Activated CD8-positive, alpha-beta memory T cell treated with anti-CD3 and anti-CD28 coated beads, Interleukin-2, amount 50 U/mL, for 24 hours (primary cell): ENCODE data around the gene APEH.

Experiments used
- DNase-seq: peaks from one replicate; pipeline ENCODE4 v3.0.0-alpha.2; 2020; ENCODE audit errors: extremely low read depth

Gene APEH

DNA sequence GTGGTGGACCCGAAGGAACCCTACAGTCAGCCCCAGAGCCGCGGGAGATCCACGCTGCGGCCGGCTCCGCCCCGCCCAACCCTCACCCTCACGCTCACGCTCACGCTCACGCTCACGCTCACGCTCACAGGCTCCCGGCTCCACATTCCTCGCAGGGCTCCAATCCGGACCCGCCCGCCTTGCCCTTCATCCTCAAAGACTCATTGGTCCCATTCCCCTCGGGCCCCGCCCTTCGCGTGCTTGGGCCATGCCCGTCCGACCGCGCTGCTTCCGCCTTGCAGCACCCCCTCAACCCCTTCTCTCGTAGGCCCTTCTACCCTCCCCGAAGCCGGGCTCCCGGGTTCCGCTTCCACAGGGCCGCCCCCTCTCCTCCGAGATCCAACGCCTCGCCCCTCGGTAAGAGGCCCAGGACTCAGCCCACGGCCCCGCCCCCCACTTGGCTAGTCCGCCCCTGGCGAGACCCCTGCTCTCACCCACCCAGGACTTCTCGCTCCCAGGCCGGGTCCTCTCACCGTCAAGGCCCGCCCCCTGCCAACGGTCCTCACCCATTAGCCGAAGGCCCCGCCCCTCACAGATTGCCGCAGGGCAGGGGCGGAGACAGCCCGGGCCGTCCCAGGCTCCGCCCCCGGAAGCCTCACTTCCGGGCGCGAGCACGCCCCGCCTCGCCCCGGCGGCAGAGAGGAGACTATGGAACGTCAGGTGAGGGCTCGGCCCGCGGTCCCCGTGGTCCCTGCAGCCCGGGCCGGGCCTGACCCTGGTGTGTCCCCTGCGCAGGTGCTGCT lies at the start of gene APEH:
TSS of gene APEH (plus strand) at position 637 of the 782 bp plus-strand sequence. CDS start at position 688, 51 bp downstream.
- DNase-seq, result peak; percentile 95

DNA sequence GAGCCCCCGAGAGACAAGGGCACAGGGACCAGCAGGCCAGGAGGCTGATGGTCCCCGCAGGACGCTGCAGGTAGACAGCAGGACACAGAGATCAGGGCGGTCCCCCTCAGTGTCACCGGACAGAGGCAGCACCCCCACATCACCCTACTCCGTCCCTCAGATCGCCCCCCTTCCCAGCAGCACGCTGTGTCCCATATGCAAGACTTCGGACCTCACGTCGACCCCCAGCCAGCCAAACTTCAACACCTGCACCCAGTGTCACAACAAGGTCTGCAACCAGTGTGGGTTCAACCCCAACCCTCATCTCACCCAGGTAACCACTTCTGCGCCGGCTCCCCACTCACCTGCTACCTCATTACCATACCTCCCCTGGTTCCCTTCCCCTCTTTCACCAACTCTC lies 49.1 kb upstream of the APEH start:
- DNase-seq, result no peak

DNA sequence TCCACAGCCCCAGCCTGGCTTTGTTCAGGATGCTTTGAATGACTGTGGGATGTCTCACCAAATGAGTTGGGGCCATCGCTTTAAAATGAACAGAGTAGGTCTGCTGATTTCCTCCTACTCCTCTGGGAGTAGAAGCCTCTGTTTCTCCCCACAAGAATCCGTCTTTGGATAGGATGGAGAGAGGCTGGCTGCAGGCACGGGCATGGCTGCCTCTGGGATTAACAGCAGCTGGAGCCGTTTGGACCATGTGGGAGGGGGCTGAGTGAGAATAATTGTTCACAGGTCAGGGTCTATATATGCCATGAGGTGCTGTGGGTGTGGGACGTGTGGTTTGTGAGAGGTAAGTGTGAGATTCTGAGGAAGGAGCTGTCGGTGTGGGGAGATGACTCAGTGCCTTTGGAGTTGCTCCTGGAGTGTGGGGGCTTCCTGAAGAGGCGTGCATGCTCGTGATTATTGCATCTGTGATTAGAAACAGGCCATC lies 48.0 kb upstream of the APEH start:
- no peak for DNase-seq

DNA sequence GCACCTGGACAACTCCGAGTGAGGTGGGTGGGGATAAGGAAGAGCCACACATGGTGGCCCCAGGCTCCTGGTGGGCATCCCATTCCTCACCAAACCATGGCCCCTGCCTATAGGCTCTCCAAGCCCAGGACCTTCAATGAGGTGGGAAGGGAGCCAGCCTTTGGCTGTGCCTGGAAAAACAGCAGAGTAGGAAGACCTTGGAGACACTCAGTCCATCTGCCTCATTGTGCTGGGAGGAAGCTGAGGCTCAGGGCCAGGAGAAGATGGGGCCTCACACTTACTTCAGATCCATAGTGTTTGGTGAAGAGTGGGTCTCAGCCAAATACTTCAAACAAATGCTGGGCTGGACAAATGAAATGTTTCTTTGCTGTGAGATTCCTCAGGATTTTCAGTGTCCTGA lies 47.4 kb upstream of the APEH start:
- no peak for DNase-seq

DNA sequence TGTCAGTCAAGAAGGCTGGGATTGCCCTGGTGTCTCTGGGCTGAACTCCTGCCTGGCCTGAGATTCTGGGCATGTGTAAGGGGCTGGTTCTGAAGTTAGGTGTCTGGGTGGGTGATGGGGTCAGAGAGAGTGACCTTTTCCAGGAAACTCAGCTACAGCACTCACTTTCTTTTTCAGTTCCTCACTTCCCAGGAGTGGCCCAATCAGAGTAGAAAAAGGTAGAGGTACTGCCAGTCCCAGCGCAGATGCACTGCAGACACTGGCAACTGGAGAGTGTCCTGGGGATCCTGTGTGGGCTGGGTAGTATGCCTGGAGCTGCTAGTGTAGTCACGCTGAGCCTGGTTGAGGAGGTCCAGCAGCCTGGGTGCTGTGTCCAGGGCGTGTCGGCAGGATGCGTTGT lies 46.5 kb upstream of the APEH start:
- DNase-seq, result no peak

DNA sequence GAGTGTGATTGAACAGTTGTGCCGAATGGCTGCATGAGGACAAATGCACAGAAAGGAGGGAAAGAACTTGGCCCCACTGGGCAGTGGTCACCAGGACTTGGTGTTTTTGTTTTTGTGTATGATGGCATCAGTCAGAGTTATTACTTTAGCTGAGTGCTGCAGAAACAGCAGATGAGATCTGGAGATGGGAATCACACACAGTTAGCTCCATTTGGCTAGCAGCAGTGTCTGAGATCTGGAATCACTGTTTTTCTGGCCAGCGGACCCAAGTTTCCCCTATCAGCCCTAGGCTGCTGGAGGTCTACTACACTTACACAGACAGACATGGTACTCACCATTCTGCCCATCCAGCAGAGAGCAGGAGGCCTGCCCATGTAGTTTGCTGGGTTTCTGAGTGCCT lies 45.9 kb upstream of the APEH start:
- no peak for DNase-seq

DNA sequence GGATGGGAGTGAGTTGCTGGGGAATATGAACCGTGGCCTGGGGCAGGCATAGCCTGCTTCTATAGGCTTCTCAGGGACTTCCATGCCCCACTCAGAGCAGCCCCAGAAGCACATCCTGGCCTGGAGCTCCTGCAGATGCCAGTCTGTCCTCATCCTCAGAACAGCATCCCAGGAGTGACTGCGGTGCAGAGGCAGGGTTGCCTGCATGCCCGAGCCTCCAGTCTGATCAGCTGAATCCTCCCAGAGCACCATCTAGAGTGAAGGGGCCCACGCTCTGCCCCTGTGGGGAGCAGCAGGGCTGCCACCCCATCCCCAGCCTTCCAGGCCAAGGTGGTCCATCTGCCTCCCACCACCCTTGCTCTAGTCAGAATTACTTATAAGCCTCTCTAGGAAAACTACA lies 44.7 kb upstream of the APEH start:
- no peak for DNase-seq

DNA sequence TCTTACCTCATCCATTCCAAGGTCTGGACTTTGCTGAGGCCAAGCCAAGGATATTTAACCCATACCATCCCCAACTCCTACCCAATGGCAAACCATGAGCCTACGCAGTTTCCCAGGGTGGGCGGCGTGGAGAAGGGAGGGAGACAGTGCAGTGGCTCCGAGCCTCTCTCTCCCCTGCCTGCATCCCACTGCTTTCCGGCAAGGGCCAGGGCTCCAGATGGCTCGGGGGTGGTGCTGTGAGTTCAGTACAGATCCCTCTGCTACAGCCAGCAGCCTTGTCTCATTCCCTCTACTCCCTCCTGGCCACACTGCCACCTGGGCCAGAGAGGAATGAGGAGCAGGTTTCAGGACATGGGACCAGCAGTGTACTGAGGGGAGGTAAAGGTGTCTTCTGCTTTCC lies 44.3 kb upstream of the APEH start:
- no peak for DNase-seq

DNA sequence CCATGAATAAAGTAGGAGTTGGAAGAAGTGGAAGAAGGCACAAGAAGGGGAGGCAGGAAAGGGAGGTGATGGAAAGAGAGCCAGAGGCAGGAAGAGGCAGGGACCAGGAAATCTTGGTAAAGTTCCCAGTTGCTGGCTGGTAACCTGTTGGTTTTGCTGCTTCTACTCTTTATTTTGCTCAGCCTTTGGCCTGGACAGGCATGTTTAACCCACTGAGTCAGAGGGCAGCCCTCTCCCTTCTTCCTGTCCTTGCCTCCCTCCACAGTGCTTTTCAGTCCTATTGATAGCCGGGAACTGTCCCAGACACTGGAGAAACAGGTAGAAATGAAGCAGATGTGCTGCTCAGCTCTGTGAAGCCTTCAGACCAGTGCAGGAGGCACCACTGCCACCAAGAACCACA lies 43.4 kb upstream of the APEH start:
- DNase-seq, result no peak

DNA sequence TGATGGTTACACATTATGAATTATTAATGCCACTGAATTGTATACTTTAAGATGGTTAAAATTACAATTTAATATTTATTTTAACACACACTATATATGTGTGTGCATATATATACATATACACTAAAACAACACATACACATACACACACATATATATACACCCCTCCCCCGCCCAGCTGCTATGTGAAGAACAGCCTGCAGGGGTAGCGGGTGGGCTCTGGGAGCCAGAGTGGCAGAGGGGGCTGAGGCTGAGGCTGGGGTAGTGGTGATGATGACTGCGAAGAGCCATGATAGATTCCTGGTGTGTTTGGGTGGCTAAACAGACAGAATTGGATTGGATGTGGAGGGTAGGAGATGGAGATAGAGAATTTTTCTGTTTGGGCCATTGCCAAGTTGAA lies 39.4 kb upstream of the APEH start:
- DNase-seq, result no peak

DNA sequence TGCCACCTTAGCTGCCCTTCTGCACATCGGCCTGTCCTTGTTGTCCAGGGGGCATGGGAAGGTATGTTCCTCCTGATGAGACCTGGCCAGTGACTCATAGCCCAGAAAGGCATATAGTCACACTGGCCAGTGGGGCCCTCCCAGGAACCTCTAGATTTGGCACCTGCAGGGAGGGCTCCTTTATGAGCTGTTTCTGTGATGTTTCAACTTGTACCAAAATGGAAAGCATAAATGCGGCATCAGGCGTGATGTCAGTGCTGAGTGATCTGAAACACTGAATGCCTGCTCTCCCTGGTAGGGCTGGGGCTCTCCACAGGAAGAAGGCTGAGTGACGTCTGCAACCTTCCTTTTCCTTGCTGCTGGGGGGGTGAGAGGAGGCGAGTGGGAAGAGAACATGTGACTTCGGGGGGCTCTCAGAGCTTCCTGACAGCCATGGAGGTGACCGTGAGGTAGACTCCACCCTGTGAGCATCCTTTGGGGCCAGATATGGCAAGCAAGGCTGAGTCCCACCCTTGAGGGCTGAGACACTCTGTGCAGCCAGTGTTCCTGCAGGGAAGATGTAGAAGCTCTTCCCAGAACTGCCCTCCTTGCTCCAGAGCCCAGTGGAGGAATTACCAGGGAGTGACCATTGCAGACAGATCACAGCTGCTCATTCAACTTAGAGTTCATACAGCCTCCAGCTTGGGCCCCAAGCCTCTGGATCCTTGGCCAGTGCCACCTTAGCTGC lies 37.1 kb upstream of the APEH start:
- DNase-seq, result no peak

DNA sequence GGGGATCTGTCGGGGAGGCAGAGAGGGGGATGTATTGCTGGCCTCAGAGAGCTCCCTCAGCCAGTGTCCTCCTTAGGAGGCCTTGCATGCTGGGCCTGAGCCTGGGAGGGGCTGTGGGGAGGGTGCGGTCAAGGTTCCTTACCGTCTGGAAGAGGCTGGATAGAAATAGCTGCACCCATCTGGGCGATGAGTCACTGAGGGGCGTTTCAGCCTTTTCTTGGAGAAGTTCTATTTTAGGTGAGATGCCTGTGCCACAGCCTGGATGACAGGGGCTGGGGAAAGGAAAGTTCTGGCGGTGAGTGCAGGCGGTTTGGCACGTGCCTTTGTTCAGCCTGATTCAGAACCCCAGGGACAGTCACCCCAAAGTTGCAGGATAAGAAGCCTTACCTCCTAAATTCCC lies 35.7 kb upstream of the APEH start:
- no peak for DNase-seq

DNA sequence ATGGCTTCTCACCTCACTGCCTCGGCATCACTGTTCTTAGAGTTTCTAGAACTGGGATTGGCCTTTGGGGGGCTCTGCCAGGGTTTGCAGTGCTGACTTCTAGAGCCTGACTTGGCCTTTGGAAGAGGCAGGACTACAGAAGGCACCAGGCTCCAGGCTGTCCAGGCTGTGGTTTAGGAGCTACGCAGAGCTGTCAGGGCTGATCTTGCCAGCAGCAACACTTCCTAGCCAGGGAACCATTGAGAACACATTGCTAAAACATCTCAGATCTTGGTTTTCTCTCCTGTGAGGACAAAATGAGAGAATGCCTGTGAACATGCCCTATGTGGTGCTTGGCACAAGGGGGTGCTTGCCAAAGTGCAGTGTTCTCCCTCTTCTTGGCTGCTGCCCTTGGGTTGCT lies 34.6 kb upstream of the APEH start:
- DNase-seq, result no peak

DNA sequence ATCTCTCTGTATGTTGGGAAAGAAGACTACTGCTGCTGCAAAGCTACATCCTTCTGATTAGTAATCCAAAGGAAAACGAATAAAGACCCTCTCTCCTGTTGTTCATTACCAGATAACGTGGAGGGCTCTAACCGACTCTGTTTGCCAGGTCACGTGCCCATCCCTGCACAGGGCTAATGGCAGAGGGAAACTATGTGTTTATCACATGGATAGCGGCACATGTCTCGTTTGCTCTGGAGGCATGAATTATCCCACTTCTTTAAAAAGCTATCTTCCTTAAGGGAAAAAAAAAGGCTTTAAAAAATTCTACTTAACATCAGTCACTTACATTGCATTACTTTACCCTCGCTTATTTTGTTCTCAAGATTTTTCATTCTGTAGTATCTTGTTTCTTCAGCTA lies 32.9 kb upstream of the APEH start:
- DNase-seq, result no peak

DNA sequence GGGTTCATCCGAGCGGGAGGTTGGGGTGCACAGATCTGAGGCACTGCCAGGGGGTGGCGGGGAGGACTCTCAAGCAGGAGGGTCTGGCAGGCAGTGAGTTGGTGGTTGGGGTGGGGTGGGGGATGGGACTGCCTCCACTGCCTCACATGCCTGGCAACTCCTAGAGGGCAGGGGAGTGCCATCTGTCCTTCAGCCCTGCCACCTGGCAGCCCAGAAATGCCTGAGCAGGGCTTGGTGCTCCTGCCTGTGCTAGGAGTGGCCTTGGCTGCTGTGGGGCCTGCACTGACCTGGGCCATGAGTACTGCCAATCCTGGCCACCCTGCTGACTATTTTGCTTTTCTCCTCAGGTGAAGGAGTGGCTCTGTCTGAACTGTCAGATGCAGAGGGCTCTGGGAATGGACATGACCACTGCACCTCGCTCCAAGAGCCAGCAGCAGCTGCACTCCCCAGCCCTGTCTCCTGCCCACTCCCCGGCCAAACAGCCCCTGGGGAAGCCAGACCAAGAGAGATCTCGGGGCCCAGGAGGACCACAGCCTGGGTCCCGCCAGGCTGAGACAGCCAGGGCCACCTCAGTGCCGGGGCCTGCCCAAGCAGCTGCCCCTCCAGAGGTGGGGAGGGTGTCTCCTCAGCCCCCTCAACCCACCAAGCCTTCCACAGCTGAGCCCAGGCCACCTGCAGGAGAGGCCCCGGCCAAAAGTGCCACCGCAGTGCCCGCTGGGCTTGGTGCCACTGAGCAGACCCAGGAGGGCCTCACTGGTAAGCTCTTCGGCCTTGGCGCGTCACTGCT lies 32.0 kb upstream of the APEH start:
- no peak for DNase-seq

DNA sequence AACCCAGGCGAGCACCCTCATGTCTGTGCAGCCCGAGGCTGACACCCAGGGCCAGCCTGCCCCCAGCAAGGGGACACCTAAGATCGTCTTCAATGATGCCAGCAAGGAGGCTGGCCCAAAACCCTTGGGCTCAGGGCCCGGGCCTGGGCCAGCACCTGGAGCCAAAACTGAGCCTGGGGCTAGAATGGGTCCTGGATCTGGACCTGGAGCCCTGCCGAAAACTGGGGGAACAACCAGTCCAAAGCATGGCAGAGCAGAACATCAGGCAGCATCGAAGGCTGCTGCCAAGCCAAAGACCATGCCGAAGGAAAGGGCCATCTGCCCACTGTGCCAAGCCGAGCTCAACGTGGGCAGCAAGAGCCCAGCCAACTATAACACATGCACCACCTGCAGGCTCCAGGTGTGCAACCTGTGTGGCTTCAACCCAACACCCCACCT lies 31.4 kb upstream of the APEH start:
- no peak for DNase-seq

DNA sequence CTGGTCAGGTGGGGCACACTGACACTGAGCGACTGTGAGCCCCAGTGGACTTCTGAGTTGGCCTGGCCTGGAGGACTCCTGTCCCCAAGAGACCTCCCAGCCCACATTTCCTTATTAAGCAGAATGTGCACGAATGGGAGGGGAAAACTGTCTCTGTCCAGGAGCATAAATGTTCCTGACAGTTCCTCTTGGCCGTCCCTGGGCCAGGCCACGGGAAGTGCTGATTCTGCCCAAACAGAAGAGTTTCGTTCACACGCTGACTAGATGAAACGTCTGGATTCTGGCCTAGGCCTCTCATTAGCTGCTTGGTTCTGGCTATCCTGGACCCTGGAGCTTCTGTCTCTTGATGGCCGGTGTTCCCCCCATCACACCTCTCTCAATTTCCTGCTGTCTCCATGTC lies 29.5 kb upstream of the APEH start:
- no peak for DNase-seq

DNA sequence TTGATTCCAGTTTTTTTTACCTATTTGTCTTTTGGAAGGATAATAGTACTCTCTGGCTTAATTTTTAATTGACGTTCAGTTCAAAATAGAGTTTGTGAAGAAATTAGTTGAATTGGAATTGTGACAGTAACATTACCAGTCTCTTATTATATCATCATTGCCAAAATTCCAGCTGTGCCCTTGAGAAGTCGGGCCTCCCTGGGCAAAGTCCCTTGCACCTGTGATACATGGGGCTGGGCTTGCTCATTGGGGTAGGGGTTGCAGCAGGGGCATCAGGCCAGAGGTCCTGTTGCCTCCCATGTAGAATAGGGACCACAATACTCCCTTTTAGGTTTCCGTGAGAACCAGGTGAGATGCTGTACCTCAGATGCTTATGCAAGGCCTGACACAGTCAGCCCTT lies 27.9 kb upstream of the APEH start:
- DNase-seq, result no peak

DNA sequence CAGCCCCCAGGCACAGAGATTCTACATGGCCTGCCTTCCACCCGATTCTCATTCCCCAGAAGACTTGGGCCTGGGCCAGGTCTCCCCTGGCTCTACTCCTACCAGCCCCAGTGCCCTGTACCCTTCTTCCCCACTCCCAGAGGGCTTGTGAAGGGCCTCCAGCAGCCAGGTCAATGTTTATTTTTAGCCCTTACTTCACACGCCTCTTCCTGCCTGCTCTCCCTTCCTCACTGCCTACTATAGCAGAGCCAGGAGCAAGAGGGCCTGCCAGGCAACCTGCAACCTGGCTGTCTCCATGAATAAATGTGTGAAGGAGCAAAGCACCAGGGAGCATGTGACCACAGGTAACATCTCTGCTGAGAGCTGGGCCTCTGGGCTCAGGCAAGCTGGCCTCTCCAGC lies 26.4 kb upstream of the APEH start:
- DNase-seq, result no peak

DNA sequence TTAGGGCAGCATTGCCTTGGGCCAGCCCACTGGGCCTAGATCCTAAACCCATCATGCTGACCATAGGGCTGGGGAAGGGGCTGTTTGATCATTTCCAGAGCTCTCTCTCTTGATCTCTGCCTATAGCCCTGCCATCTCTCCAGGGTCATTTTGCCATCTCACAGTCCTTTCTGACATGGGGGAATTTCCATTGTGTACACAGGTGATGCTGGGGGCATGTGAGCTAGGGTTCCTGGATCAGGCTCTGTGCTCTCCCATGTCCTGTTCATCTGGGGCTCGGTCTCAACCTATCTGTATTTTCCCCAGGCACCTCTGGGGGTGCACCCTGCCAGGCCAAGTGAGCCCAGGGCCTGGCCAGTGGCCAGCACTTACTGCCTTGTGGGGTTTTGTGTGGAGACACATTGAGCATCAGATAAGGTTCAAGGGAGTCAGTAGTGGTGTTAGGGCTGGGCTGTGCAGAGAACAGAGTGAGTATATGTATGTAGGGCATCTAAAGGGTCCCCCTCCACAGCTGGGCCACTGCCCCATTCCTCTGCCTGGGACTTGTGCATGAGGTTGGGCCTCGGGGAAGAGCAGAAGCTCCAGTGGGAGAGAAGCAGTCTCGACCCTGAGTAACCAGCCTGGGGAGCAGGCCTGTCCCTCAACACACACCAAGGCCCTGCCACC lies 25.7 kb upstream of the APEH start:
- no peak for DNase-seq

DNA sequence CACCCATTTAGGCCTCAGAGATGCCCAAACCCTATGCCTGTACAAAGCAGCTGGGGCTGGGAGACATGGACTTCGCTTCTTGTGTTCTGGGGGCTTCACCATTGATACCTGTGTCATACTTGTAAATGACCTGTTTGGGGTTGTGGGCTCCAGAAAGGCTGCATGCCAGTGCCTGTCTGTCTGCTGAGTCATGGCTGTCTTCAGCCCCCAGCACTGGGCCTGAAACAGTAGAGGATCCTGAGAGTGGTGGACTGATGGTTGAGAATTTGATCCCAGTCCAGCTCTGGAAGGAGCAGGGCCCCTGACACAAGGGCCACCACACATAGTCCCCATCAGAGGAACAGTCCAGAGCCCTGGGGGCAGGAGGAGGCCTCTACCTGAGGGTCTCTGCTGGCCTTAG lies 24.6 kb upstream of the APEH start:
- DNase-seq, result no peak

DNA sequence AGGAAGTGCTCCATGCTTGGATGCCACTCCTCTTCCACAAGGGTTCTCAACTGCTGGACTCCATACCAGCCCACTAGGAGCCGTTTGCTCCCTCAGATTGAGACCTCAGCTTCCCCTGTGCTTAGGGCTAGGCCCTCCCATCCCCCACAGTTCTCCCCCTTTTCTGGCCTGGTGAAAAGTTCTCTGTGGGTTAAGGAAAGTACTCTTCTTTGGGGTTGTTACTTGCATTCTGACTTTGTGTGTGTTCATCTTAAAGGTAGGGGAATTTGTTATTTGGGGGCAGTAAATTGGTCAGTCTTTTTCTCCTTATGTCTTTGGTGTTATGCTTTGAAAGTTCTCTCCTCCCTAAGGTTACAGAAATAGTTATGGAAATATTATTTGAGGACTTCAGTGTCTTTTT lies 24.0 kb upstream of the APEH start:
- DNase-seq, result no peak
